Mesendoderm (in vitro differentiated cells): ENCODE data around the gene TMEM158.

Experiments used
- DNase-seq: peaks from one replicate; pipeline ENCODE4 v3.0.0; 2013
- H2AK5ac ChIP-seq: 2 replicates; pipeline ENCODE4 v1.6.1; 2013; ENCODE audit warnings: low read length, inconsistent platforms
- H2BK120ac ChIP-seq: 2 replicates; pipeline ENCODE4 v1.6.1; 2013; ENCODE audit warnings: low read depth, mild to moderate bottlenecking, low read length, moderate library complexity, mixed read lengths
- H2BK15ac ChIP-seq: replicated peaks from 2 replicates; pipeline ENCODE4 v1.6.1; 2013; ENCODE audit warnings: low read depth, mild to moderate bottlenecking, moderate library complexity
- H2BK5ac ChIP-seq: 2 replicates; pipeline ENCODE4 v1.6.1; 2013; ENCODE audit warnings: low read length, inconsistent platforms
- H3K18ac ChIP-seq: 2 replicates; pipeline ENCODE4 v1.6.1; 2013; ENCODE audit warnings: mild to moderate bottlenecking, low read length, mixed read lengths
- H3K23ac ChIP-seq: one replicate; pipeline ENCODE4 v1.6.1; 2013; ENCODE audit warnings: low read length
- H3K27ac ChIP-seq: 2 replicates; pipeline ENCODE4 v1.5.1; 2013; ENCODE audit warnings: low read depth, mild to moderate bottlenecking, inconsistent platforms, low read length, moderate library complexity
- H3K27me3 ChIP-seq: 2 replicates; pipeline ENCODE4 v1.6.1; 2013; ENCODE audit warnings: low read length, control low read depth, mild to moderate bottlenecking, inconsistent platforms; ENCODE audit not compliant: insufficient read depth, poor library complexity
- H3K36me3 ChIP-seq: 2 replicates; pipeline ENCODE4 v1.6.1; 2013; ENCODE audit warnings: low read length, inconsistent platforms; ENCODE audit not compliant: control insufficient read depth, insufficient read depth
- H3K4ac ChIP-seq: one replicate; pipeline ENCODE4 v1.6.1; 2013; ENCODE audit warnings: low read depth, mild to moderate bottlenecking, low read length, moderate library complexity
- H3K4me1 ChIP-seq: 2 replicates; pipeline ENCODE4 v1.6.1; 2013; ENCODE audit warnings: low read depth, low read length, inconsistent platforms; ENCODE audit not compliant: control insufficient read depth
- H3K4me2 ChIP-seq: 2 replicates; pipeline ENCODE4 v1.6.1; 2013; ENCODE audit warnings: low read length
- H3K4me3 ChIP-seq: 2 replicates; pipeline ENCODE4 v1.5.1; 2013; ENCODE audit warnings: mild to moderate bottlenecking, low read length
- H3K56ac ChIP-seq: one replicate; pipeline ENCODE4 v1.6.1; 2013; ENCODE audit warnings: low read length
- H3K79me1 ChIP-seq: 2 replicates; pipeline ENCODE4 v1.6.1; 2013; ENCODE audit warnings: low read length, inconsistent platforms
- H3K79me2 ChIP-seq: 2 replicates; pipeline ENCODE4 v1.6.1; 2013; ENCODE audit warnings: mild to moderate bottlenecking, low read length; ENCODE audit not compliant: control insufficient read depth, insufficient read depth
- H3K9ac ChIP-seq: 2 replicates; pipeline ENCODE4 v1.6.1; 2013; ENCODE audit warnings: low read length, inconsistent platforms
- H4K5ac ChIP-seq: one replicate; pipeline ENCODE4 v1.6.1; 2013; ENCODE audit warnings: low read length
- H4K8ac ChIP-seq: one replicate; pipeline ENCODE4 v1.6.1; 2013; ENCODE audit warnings: low read depth, mild to moderate bottlenecking, control low read depth, low read length, moderate library complexity
- WGBS: extraction: QIAGEN DNeasy Blood & Tissue Kit; methylation state at CpG from one replicate; pipeline ENCODE4 v1.1.7; 2013; ENCODE audit warnings: low lambda C conversion rate, missing lambda C conversion rate; ENCODE audit not compliant: insufficient coverage; ENCODE audit errors: extremely low coverage; 5-methylcytosine and 5-hydroxymethylcytosine counted together

TMEM158 gene

DNA sequence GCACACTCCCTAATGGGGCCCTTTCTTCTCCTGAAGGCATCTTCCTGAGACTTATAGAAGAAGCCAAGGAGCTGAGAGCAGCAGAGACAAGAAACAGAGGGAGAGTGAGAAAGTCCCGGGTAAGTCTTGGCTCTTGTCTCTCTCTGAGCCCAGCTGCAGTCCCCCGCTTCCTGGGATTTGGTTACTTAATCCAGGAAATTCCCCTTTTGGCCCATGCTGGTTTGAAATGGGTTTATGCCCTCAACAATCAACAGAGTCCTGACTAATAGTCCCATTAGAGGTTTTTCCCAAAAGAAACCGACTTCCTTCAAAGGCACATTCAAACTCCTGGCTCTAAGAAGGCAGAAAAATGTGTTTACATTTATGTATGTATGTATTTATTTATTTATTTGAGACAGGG is 22.0 kb downstream of the TMEM158 start:
- WGBS, result no CpG with 5 or more reads among the region's 3 CpGs
- no peak overlapping the region for H3K4ac ChIP-seq

GRCh38 chr3:45199837-45200648 is 26.0 kb downstream of the TMEM158 start:
- Histone ChIP-seq H4K8ac (no peak overlapping the region), H2AK5ac (no peak overlapping the region), H3K27ac (peak overlapping the region; percentile 41), H3K9ac (no peak overlapping the region), H3K79me2 (no peaks in the 10 kb centered on the region), H3K4me1 (peaks cover 3% of the 10 kb centered on the region), H4K5ac (no peak overlapping the region), H3K79me1 (no peaks in the 10 kb centered on the region), H2BK5ac (peak overlapping the region; percentile 32), H3K56ac (no peak overlapping the region), H3K4ac (no peak overlapping the region), H3K36me3 (no peaks in the 10 kb centered on the region), H2BK120ac (no peak overlapping the region), H2BK15ac (no peak overlapping the region), H3K23ac (no peak overlapping the region), H3K4me2 (no peak overlapping the region), H3K18ac (no peak overlapping the region), H3K4me3 (no peak overlapping the region), H3K27me3 (no peaks in the 10 kb centered on the region)
- no CpG with 5 or more reads among the region's 8 CpGs for WGBS
- peak; percentile 95 for DNase-seq

More for the DNA sequence above, 22.0 kb downstream of the TMEM158 start:
- no peaks in the 10 kb centered on the region for H3K79me1 ChIP-seq
- no peak for DNase-seq
- no peak overlapping the region for H2AK5ac ChIP-seq
- peaks cover 3% of the 10 kb centered on the region for H3K4me1 ChIP-seq
- no peak overlapping the region for H3K56ac ChIP-seq
- no peak overlapping the region for H3K9ac ChIP-seq
- H3K18ac ChIP-seq, result no peak overlapping the region
- no peak overlapping the region for H3K23ac ChIP-seq
- no peak overlapping the region for H4K5ac ChIP-seq
- no peaks in the 10 kb centered on the region for H3K27me3 ChIP-seq
- H3K79me2 ChIP-seq, result no peaks in the 10 kb centered on the region
- no peak overlapping the region for H2BK5ac ChIP-seq
- no peaks in the 10 kb centered on the region for H3K36me3 ChIP-seq
- no peak overlapping the region for H4K8ac ChIP-seq
- H2BK15ac ChIP-seq, result no peak overlapping the region
- H3K4me2 ChIP-seq, result no peak overlapping the region
- H3K4me3 ChIP-seq, result no peak overlapping the region
- H2BK120ac ChIP-seq, result no peak overlapping the region
- no peak overlapping the region for H3K27ac ChIP-seq

DNA sequence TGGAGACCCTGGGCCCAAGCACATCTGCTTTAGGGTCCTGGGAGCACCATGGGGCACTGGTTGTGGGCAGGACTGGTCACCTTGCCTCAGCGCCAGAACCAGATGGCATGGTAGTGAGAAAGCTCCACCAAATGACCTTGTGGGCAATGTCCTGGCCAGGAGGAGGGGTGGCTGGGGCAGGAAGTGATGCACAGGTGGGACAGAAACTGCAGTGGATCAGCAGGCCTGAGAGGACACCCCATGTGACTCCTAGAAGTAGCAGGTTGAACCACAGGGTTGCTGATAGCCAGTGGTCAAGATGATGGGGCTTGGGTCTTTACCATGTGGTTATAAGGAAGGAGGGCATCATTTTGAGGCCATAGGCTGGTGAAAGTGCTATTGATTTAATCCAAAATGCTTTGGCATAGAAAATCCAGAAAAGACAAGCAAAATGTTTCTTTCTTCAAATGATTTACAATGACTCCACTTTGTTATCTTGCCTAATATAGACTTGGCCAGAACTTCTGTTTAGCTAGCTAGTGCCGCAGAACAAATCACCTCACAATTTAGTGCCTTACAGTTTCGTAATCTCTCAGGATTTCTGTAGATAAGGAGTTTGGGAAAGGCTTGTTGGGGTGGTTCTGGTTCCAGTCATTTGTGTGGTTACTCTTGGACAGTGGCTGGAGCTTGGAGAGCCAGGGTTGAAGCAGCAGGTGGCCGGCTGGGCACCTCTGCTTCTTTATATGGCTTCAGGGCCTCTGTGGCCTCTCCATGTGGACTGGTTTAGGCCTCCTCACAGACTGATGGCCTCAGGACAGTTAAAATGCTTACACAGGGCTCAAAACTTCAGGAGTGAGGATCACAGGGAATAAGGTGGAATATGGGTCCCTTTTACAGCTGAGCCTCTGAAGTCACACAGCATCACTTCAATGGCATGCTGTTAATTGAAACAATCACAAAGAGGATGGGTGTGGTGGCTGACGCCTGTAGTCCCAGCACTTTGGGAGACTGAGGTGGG is 27.5 kb downstream of the TMEM158 start:
- no peak overlapping the region for H3K4me2 ChIP-seq
- H3K18ac ChIP-seq, result no peak overlapping the region
- H4K5ac ChIP-seq, result no peak overlapping the region
- H3K4ac ChIP-seq, result no peak overlapping the region
- H3K23ac ChIP-seq, result no peak overlapping the region
- H3K27me3 ChIP-seq, result no peaks in the 10 kb centered on the region
- H2BK15ac ChIP-seq, result no peak overlapping the region
- H3K79me2 ChIP-seq, result no peaks in the 10 kb centered on the region
- H3K36me3 ChIP-seq, result no peaks in the 10 kb centered on the region
- no peak overlapping the region for H3K27ac ChIP-seq
- no peak overlapping the region for H2BK120ac ChIP-seq
- H4K8ac ChIP-seq, result no peak overlapping the region
- no CpG with 5 or more reads among the region's 5 CpGs for WGBS
- peaks cover 3% of the 10 kb centered on the region for H3K4me1 ChIP-seq
- H3K56ac ChIP-seq, result no peak overlapping the region
- H2AK5ac ChIP-seq, result no peak overlapping the region
- peak; percentile 58 for DNase-seq
- H3K79me1 ChIP-seq, result no peaks in the 10 kb centered on the region
- no peak overlapping the region for H3K4me3 ChIP-seq
- H2BK5ac ChIP-seq, result no peak overlapping the region
- H3K9ac ChIP-seq, result no peak overlapping the region

GRCh38 chr3:45194791-45195190 is 31.3 kb downstream of the TMEM158 start:
- no peak overlapping the region for H3K23ac ChIP-seq
- H4K5ac ChIP-seq, result no peak overlapping the region
- no peak overlapping the region for H3K56ac ChIP-seq
- H3K9ac ChIP-seq, result no peak overlapping the region
- no peak overlapping the region for H3K27ac ChIP-seq
- H2BK5ac ChIP-seq, result no peak overlapping the region
- no peak overlapping the region for H2BK15ac ChIP-seq
- H3K36me3 ChIP-seq, result no peaks in the 10 kb centered on the region
- no CpG with 5 or more reads among the region's 5 CpGs for WGBS
- H3K79me2 ChIP-seq, result no peaks in the 10 kb centered on the region
- peaks cover 2% of the 10 kb centered on the region for H3K4me1 ChIP-seq
- no peak overlapping the region for H3K4me2 ChIP-seq
- no peak overlapping the region for H2BK120ac ChIP-seq
- H3K79me1 ChIP-seq, result no peaks in the 10 kb centered on the region
- no peak overlapping the region for H2AK5ac ChIP-seq
- H3K27me3 ChIP-seq, result no peaks in the 10 kb centered on the region
- no peak overlapping the region for H3K4me3 ChIP-seq
- no peak overlapping the region for H3K4ac ChIP-seq
- no peak overlapping the region for H4K8ac ChIP-seq
- no peak for DNase-seq
- no peak overlapping the region for H3K18ac ChIP-seq

GRCh38 chr3:45191924-45192417 is 34.1 kb downstream of the TMEM158 start:
- no peak overlapping the region for H2BK5ac ChIP-seq
- H3K27ac ChIP-seq, result no peak overlapping the region
- H3K36me3 ChIP-seq, result no peaks in the 10 kb centered on the region
- H3K27me3 ChIP-seq, result no peaks in the 10 kb centered on the region
- no peak overlapping the region for H3K4me3 ChIP-seq
- no peak overlapping the region for H2BK120ac ChIP-seq
- DNase-seq, result no peak
- no peak overlapping the region for H3K18ac ChIP-seq
- H3K79me1 ChIP-seq, result no peaks in the 10 kb centered on the region
- no peak overlapping the region for H3K4me2 ChIP-seq
- H3K9ac ChIP-seq, result no peak overlapping the region
- no peak overlapping the region for H2BK15ac ChIP-seq
- no peak overlapping the region for H4K5ac ChIP-seq
- H2AK5ac ChIP-seq, result no peak overlapping the region
- no peak overlapping the region for H3K4ac ChIP-seq
- no peak overlapping the region for H3K23ac ChIP-seq
- no peak overlapping the region for H4K8ac ChIP-seq
- H3K4me1 ChIP-seq, result no peaks in the 10 kb centered on the region
- no peak overlapping the region for H3K56ac ChIP-seq
- WGBS, result no CpG with 5 or more reads among the region's 3 CpGs
- H3K79me2 ChIP-seq, result no peaks in the 10 kb centered on the region
